Transverse colon (tissue), 4 donors: ENCODE results near the gene SRGAP1. TPM values are rescaled to one million over a fixed set of nuclear protein-coding genes. Genes with fewer than 3 reads are reported as not detected.

Source experiments
- DNase-seq: peaks from one replicate; pipeline ENCODE4 v3.0.0-alpha.2; 2019
- H3K27ac ChIP-seq, 4 donors: fragments of 200-600 bp; sonication (generic); 2 replicates each; pipeline ENCODE4 v1.5.1; 2016 to 2018; ENCODE audit warnings: inconsistent platforms in 4 of 4
- H3K27me3 ChIP-seq: fragments of 200-600 bp; sonication (generic); 2 replicates; pipeline ENCODE4 v1.5.1; 2017; ENCODE audit warnings: inconsistent platforms
- H3K36me3 ChIP-seq, 4 donors: fragments of 200-600 bp; sonication (generic); 2 replicates each; pipeline ENCODE4 v1.5.1; 2017 to 2019; ENCODE audit warnings: inconsistent platforms in 4 of 4
- H3K4me1 ChIP-seq, 4 donors: fragments of 200-600 bp; sonication (generic); 2 replicates each; pipeline ENCODE4 v1.5.1; 2017 to 2020; ENCODE audit warnings: inconsistent platforms in 4 of 4
- H3K4me3 ChIP-seq, 4 donors: fragments of 200-600 bp; sonication (generic); 1 replicate in 1 of 4; 2 replicates in 3 of 4; pipeline versions ENCODE4 v1.5.1 to v1.6.1; 2017 to 2019; ENCODE audit warnings: inconsistent platforms in 4 of 4
- H3K9me3 ChIP-seq, 2 donors: fragments of 200-600 bp; sonication (generic); 2 replicates each; pipeline ENCODE4 v1.5.1; 2017 to 2019; ENCODE audit warnings: inconsistent platforms in 2 of 2
- CTCF ChIP-seq, 5 experiments: fragments of 200-600 bp in 3 of 5; fragments of 450-650 bp in 2 of 5; sonication (generic) in 3 of 5; IDR thresholded peaks; 1 replicate in 2 of 5; 2 replicates in 3 of 5; pipeline ENCODE4 v1.5.1; 2016 to 2017; ENCODE audit warnings: antibody characterized with exemption in 5 of 5, inconsistent platforms in 3 of 5, mild to moderate bottlenecking in 2 of 5, moderate library complexity in 1 of 5
- EP300 ChIP-seq: sonication (generic); formaldehyde crosslinking; IDR thresholded peaks from one replicate; pipeline ENCODE4 v1.6.1; 2017; ENCODE audit warnings: antibody characterized with exemption, low read depth
- POLR2A ChIP-seq: fragments of 450-650 bp; IDR thresholded peaks from one replicate; pipeline ENCODE4 v1.6.1; 2016; ENCODE audit warnings: antibody characterized with exemption, mild to moderate bottlenecking, moderate library complexity
- POLR2AphosphoS5 ChIP-seq, 3 donors: sonication (generic); formaldehyde crosslinking; IDR thresholded peaks; one replicate each; pipeline ENCODE4 v1.6.1; 2016; ENCODE audit warnings: antibody characterized with exemption in 3 of 3
- WGBS, 2 donors: methylation state at CpG; one replicate each; pipeline ENCODE4 v1.1.5; 2018; ENCODE audit warnings: low coverage in 1 of 2; 5-methylcytosine and 5-hydroxymethylcytosine counted together
- in situ Hi-C, 4 donors: fragments of 200-750 bp; cut with MboI; loops; one replicate each; pipeline versions ENCODE4 v1.15.0 to v1.15.1; 2017; ENCODE audit warnings: low sequenced_read_pairs in 3 of 4, low pct_ligation_motif_present in 1 of 4, low pct_unique_long_range_greater_than_20kb in 1 of 4
- intact Hi-C: fragments of 100-400 bp; cut with DNase I; formaldehyde crosslinking; loops from one replicate; pipeline ENCODE4 v1.15.1; 2023; ENCODE audit warnings: low total_unique reads
- total RNA-seq, 4 donors: library from RNA; depleted of rRNA; stranded (reverse); fragments of >200 nt; gene quantifications; one replicate each; pipeline ENCODE4 v1.1.0, GENCODE V29; 2016

The SRGAP1 gene
- total RNA-seq, 4 donors from 2014 or later = 16.0 to 720 (median 51.4) TPM

GRCh38 chr12:64173456-64173855 is 329.0 kb downstream of the SRGAP1 start:
- Histone ChIP-seq H3K4me1 (no peaks in the 10 kb centered on the region), H3K4me3 (no peak overlapping the region), H3K9me3 (no peaks in the 10 kb centered on the region), H3K36me3 (no peaks in the 10 kb centered on the region), H3K27ac (no peak overlapping the region), H3K27me3 (no peaks in the 10 kb centered on the region)
- in situ Hi-C loops (loop anchor here in 1 of 4 donors (10.0 kb wide), 1 partner anchor 329 kb away; the partner anchor contains the start of gene SRGAP1), intact Hi-C loops (no loop called here)
- TF ChIP-seq CTCF (IDR thresholded peaks at IDR 0.05) (no peak), POLR2A (no peak), POLR2AphosphoS5 (IDR thresholded peaks at IDR 0.05) (no peak), EP300 (no peak)
- DNase-seq = no peak
- WGBS, 2 donors = 77 to 100% methylated on average over 1 to 3 of the region's 3 CpGs

DNA sequence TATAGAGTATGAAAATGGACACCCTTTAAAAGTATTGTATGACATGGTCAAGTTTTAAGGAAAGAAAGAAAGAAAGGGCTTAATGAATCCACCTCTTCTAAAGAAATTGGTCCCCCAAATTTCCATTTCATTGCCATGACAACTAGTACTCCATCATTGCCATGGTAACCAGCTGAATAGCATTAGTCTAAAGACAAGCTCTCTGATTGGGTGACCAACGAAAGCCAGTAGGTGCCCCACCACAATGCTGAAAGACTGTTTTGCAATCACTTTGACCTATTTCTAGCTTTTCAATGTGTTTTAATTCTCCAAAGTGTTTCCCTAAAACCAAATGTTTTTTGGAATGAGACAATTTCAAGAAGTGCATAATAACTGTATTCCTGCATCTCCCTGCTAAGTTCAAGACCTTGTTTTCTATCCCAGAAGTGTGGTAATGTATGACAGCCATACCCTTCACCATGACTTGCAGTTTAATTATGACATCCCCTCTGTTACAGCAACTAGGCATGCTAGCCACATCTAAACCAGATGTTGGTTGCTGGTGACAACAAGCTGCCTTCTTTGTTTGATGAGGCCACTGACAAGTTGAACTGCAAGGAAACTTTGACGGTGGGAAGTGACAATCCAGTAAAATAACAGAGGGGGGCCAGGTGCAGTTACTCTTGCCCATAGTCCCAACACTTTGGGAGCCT is 330.9 kb downstream of the SRGAP1 start:
- Histone ChIP-seq H3K4me3 (no peak overlapping the region), H3K27me3 (no peaks in the 10 kb centered on the region), H3K27ac (no peak overlapping the region), H3K9me3 (no peaks in the 10 kb centered on the region), H3K4me1 (no peaks in the 10 kb centered on the region), H3K36me3 (no peaks in the 10 kb centered on the region)
- DNase-seq = no peak
- TF ChIP-seq EP300 = no peak
- TF ChIP-seq POLR2A = no peak
- TF ChIP-seq POLR2AphosphoS5 (IDR thresholded peaks at IDR 0.05) = no peak
- no peak for TF ChIP-seq CTCF (IDR thresholded peaks at IDR 0.05)
- in situ Hi-C loops (loop anchor here in 1 of 4 donors (10.0 kb wide), 1 partner anchor 331 kb away; the partner anchor contains the start of gene SRGAP1), intact Hi-C loops (loop anchor here (5.0 kb wide), 1 partner anchor 1068 kb away; no protein-coding TSS in a partner anchor)
- WGBS, 2 donors = 89 to 91% methylated on average over 1 to 2 of the region's 2 CpGs

DNA sequence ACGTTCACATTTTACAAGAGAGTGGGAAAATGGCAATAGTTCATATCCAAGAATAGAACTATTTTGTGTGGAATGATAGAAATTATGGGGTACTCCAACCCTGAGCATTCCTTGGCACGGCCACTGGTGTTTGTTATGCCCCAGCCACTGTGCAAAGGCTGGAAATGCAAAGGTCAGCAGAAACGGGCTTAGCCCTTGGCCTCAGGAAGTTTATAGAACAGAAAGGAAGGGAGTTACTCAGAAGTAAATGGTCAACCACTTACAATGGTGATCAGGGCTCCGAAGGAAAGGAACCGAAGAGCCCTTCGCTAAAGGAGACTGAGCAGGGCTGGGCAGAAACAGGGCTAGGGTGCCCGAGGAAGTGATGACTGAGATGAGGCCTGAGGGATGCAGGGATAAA is 332.5 kb downstream of the SRGAP1 start:
- Histone ChIP-seq H3K27ac (no peak overlapping the region), H3K9me3 (no peaks in the 10 kb centered on the region), H3K4me1 (peaks cover 0 to 7% (median 0%) of the 10 kb centered on the region in 4 donors), H3K27me3 (no peaks in the 10 kb centered on the region), H3K36me3 (no peaks in the 10 kb centered on the region), H3K4me3 (no peak overlapping the region)
- no peak for DNase-seq
- in situ Hi-C loops (loop anchor here in 1 of 4 donors (10.0 kb wide), 1 partner anchor 332 kb away; the partner anchor contains the start of gene SRGAP1), intact Hi-C loops (loop anchor here (5.0 kb wide), 1 partner anchor 1070 kb away; no protein-coding TSS in a partner anchor)
- WGBS, 2 donors = 76 to 86% methylated on average over 4 to 7 of the region's 7 CpGs
- no peak for TF ChIP-seq POLR2AphosphoS5 (IDR thresholded peaks at IDR 0.05)
- no peak for TF ChIP-seq EP300
- no peak for TF ChIP-seq POLR2A
- TF ChIP-seq CTCF (IDR thresholded peaks at IDR 0.05) = no peak

- no peaks in the 10 kb centered on the region for H3K9me3 ChIP-seq
- no peak for DNase-seq
- 56 to 70% methylated on average over 1 of the region's 1 CpG for WGBS, 2 donors
- no peak overlapping the region for H3K4me3 ChIP-seq
- intact Hi-C loops = loop anchor here (5.0 kb wide), 1 partner anchor 1071 kb away; no protein-coding TSS in a partner anchor
- no peak overlapping the region for H3K27ac ChIP-seq
- H3K27me3 ChIP-seq = no peaks in the 10 kb centered on the region
- in situ Hi-C loops = loop anchor here in 1 of 4 donors (10.0 kb wide), 1 partner anchor 333 kb away; the partner anchor contains the start of gene SRGAP1
- no peaks in the 10 kb centered on the region for H3K36me3 ChIP-seq
- TF ChIP-seq POLR2AphosphoS5 (IDR thresholded peaks at IDR 0.05) = no peak
- TF ChIP-seq CTCF (IDR thresholded peaks at IDR 0.05) = no peak
- TF ChIP-seq POLR2A = no peak
- TF ChIP-seq EP300 = no peak
- H3K4me1 ChIP-seq = peaks cover 0 to 8% (median 0%) of the 10 kb centered on the region in 4 donors
Observed at GRCh38 chr12:64178122-64178521, 333.6 kb downstream of the SRGAP1 start.
